ENCODE data around the gene FANCL. TPM values are rescaled to one million over a fixed set of nuclear protein-coding genes. Genes with fewer than 3 reads are reported as not detected.
"Not testable (repeated sequence)": the region's sequence is repeated elsewhere in the genome, so short reads cannot be mapped to it uniquely, and the experiment has no call there.

Gene FANCL
- 34.2 TPM for polyA plus RNA-seq (2013, experiment 1 of 2)
- 36.7 TPM for polyA plus RNA-seq (2013, experiment 2 of 2)

DNA sequence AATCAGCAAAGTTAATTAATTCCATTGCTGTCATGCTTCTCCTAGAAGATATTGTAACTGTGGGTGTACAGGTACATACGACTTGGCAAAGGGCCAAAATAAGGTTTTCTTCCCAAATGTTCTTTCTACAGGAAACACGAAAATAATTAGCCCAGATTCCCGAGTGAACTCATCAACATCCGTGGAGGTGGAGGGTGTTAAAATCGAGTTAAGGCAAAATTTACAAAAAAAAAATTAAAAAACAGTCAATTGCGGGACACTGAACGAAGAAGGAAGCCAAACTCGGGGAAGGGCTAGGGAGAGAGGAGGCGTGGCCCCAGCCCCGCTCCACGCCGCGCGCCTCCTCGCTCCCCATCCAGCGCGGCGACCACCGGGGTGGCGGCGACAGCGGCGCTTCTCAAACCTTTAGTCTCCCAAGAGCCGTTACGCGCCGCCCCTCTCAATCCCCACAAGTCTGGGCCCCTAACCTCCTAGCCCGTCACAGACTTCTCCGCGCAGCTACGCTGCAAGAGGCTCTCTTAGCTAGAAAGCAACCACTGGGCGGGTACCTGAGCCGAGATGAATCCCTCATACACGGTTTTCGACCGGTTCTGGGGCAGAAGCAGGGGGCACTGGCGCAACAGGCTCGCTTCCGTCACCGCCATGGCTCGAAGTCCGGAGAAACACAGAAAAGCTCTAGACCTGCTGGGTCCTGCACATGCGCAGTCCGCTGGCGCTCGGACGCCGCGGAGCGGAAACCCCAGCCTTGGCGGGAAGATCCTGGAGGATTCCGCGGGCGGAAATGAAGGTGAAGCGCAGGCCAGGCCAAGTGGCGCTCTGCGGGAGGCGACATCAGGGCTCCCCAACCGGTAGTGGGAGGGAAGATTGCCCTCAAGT, at the start of gene FANCL:
TSS of gene FANCL (minus strand) at position 656 of the 876 bp plus-strand sequence. CDS start at position 644, 12 bp downstream.
- WGBS: 1% methylated on average over 56 of the region's 59 CpGs
- Histone ChIP-seq H3K36me3 (ENCODE audit: insufficient read depth, low read length) (no peaks in the 10 kb centered on the region), H3K9me3 (ENCODE audit: insufficient read depth, low read depth, low read length) (no peaks in the 10 kb centered on the region), H3K27me3 (ENCODE audit: insufficient read depth, low read length) (no peaks in the 10 kb centered on the region), H3K9ac (ENCODE audit: low read depth, low read length) (peak within 1 kb of the TSS; percentile 99), H3K4me1 (ENCODE audit: insufficient read depth, low read length) (peaks cover 53% of the 10 kb centered on the region), H3K27ac (ENCODE audit: low read depth, low read length) (peak within 1 kb of the TSS; percentile 99), H3K4me3 (ENCODE audit: low read length) (peak within 1 kb of the TSS; percentile 91)

DNA sequence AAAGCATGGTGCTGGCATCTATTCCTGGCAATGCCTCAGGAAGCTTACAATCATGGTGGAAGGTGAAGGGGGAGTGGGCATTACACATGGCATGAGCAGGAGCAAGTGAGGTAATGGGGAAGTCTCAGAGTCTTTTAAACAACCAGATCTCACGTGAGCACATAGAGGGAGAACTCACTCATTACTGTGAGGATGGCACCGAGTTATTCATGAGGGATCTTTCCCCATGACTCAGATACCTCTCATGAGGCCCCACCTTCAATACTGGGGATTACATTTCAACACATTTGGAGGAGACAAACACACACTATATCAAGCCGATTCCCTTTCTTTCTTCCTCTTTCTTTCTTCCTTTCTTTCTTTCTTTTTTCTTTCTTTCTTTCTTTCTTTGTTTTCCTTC, 47.9 kb upstream of the FANCL start:
- H3K27ac ChIP-seq (ENCODE audit: low read depth, low read length): no peak overlapping the region
- H3K9ac ChIP-seq (ENCODE audit: low read depth, low read length): no peak overlapping the region
- WGBS: 89% methylated on average over 3 of the region's 3 CpGs
- H3K27me3 ChIP-seq (ENCODE audit: insufficient read depth, low read length): no peaks in the 10 kb centered on the region
- no peaks in the 10 kb centered on the region for H3K36me3 ChIP-seq (ENCODE audit: insufficient read depth, low read length)
- no peak overlapping the region for H3K4me3 ChIP-seq (ENCODE audit: low read length)
- H3K4me1 ChIP-seq (ENCODE audit: insufficient read depth, low read length): no peaks in the 10 kb centered on the region
- H3K9me3 ChIP-seq (ENCODE audit: insufficient read depth, low read depth, low read length): no peaks in the 10 kb centered on the region

DNA sequence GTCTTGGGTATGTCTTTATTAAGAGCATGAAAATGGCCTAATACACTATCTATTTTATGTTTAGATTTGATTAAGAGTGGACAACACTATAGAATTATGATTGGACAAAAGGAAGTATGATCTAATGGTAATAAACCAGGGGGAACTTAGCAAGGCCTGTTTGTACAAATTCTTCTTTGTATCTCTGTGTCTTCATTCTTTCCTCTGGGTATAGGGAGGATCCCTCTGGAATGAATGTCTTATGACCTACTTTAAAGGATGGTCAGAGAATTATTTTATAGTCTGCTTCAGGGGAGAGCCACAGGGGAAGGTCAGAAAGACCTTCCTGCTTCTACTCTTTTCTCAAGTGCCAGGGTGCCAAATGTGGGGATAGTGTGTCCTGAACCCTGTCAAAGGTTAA, 42.8 kb upstream of the FANCL start:
- H3K9ac ChIP-seq (ENCODE audit: low read depth, low read length): no peak overlapping the region
- H3K4me1 ChIP-seq (ENCODE audit: insufficient read depth, low read length): no peaks in the 10 kb centered on the region
- H3K4me3 ChIP-seq (ENCODE audit: low read length): no peak overlapping the region
- no peaks in the 10 kb centered on the region for H3K9me3 ChIP-seq (ENCODE audit: insufficient read depth, low read depth, low read length)
- H3K27me3 ChIP-seq (ENCODE audit: insufficient read depth, low read length): no peaks in the 10 kb centered on the region
- H3K27ac ChIP-seq (ENCODE audit: low read depth, low read length): no peak overlapping the region
- H3K36me3 ChIP-seq (ENCODE audit: insufficient read depth, low read length): no peaks in the 10 kb centered on the region

DNA sequence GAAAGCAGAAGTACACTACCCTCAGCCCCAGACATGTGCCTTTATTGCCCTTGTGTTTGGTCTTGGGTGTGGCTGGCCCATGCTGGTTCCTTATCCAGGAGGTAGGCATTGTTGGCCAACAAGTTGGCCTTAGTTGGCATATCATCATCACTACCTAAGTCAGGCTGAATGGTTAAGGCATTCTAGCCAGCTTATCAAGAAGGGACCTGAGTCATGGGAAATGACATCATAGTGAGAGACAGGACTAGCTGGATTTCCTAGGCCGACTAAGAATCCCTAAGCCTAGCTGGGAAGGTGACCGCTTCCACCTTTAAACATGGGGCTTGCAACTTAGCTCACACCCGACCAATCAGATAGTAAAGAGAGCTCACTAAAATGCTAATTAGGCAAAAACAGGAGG, 34.0 kb upstream of the FANCL start:
- not testable (repeated sequence) for H3K36me3 ChIP-seq (ENCODE audit: insufficient read depth, low read length); H3K27me3 ChIP-seq (ENCODE audit: insufficient read depth, low read length); H3K9me3 ChIP-seq (ENCODE audit: insufficient read depth, low read depth, low read length); H3K4me3 ChIP-seq (ENCODE audit: low read length); H3K9ac ChIP-seq (ENCODE audit: low read depth, low read length); H3K4me1 ChIP-seq (ENCODE audit: insufficient read depth, low read length); H3K27ac ChIP-seq (ENCODE audit: low read depth, low read length)
- 93% methylated on average over 2 of the region's 3 CpGs for WGBS

DNA sequence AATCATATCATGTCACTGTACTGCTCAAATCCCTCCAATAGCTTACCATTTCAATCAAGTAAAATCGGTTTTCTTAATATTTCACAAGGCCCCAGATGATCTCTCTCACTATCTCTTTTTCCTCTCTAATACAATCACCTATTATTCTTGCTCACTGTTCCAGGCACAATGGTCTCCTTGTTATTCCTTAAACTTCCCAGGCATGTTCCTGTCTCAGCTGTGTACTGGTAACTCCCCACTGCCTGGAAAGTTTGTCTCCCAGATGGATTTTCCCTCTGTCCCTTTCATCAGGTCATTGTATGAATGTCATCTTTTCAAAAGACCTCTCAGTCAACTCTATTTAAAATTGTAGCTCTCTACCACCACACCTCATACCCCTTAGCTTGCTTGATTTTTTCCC, 30.7 kb upstream of the FANCL start:
- no peak overlapping the region for H3K4me3 ChIP-seq (ENCODE audit: low read length)
- no peaks in the 10 kb centered on the region for H3K27me3 ChIP-seq (ENCODE audit: insufficient read depth, low read length)
- H3K9ac ChIP-seq (ENCODE audit: low read depth, low read length): no peak overlapping the region
- H3K9me3 ChIP-seq (ENCODE audit: insufficient read depth, low read depth, low read length): no peaks in the 10 kb centered on the region
- H3K27ac ChIP-seq (ENCODE audit: low read depth, low read length): no peak overlapping the region
- H3K4me1 ChIP-seq (ENCODE audit: insufficient read depth, low read length): no peaks in the 10 kb centered on the region
- H3K36me3 ChIP-seq (ENCODE audit: insufficient read depth, low read length): no peaks in the 10 kb centered on the region
- WGBS: 80% methylated on average over 1 of the region's 1 CpG

DNA sequence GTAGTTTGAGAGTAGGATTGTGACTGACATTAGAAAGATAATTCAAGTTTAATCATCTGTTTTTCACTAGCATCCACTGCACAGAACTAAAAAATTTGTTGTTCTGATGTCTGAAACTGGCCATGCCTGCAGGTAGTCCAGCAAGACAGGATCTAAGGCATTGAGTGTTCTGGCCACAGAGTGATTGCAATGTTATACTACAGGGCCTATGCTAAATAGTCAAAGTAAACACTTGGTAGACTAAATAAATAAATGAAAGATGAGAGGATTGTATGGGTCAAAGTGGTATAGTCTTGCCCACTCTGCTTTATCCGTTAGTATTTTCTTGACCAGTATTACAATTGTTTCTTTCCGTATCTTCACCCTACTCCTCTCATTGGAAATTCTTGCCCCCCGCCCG, 27.6 kb upstream of the FANCL start:
- H3K27ac ChIP-seq (ENCODE audit: low read depth, low read length): no peak overlapping the region
- no peak overlapping the region for H3K4me3 ChIP-seq (ENCODE audit: low read length)
- 96% methylated on average over 4 of the region's 4 CpGs for whole genome bisulfite sequencing
- no peaks in the 10 kb centered on the region for H3K27me3 ChIP-seq (ENCODE audit: insufficient read depth, low read length)
- H3K9ac ChIP-seq (ENCODE audit: low read depth, low read length): no peak overlapping the region
- H3K4me1 ChIP-seq (ENCODE audit: insufficient read depth, low read length): no peaks in the 10 kb centered on the region
- H3K36me3 ChIP-seq (ENCODE audit: insufficient read depth, low read length): no peaks in the 10 kb centered on the region
- H3K9me3 ChIP-seq (ENCODE audit: insufficient read depth, low read depth, low read length): no peaks in the 10 kb centered on the region

DNA sequence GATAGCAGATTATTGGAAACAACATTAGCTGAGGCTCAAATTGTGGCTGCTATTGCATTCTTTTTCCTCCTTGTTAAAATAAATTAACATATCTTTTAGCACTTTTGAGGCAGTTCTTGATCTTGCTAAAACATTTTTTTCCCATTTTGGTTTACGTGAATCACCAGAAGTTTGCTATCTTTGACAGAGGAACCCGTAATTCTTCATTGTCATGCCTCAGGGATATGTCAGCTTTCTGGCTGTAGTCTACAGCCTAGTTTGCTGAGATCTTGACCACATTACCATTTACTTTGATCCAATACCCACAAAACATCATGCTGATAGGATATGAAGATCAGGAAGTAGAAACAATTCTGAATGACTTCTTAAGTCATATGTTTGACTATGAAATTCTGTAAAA, 25.1 kb upstream of the FANCL start:
- 95% methylated on average over 2 of the region's 2 CpGs for WGBS
- Histone ChIP-seq H3K27me3 (ENCODE audit: insufficient read depth, low read length) (no peaks in the 10 kb centered on the region), H3K4me1 (ENCODE audit: insufficient read depth, low read length) (no peaks in the 10 kb centered on the region)

DNA sequence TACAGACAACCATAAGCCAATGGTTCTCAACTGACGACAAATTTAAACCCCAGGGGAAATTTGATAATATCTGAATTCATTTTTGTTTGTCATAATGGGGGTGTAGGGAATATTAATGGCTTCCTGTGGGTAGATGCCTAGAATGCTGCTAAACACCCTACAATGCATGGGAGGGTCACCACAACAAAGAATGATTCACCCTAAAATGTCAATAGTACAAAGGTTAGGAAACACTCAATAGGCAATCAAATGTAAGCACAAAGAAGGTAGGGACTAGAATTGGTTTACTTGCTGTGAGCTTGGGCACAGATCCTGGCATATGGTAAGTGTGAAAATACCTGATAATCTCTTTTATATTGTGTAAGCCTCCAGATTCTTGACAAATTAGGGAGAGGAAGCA, 20.1 kb upstream of the FANCL start:
- H3K27ac ChIP-seq (ENCODE audit: low read depth, low read length): no peak overlapping the region
- H3K36me3 ChIP-seq (ENCODE audit: insufficient read depth, low read length): no peaks in the 10 kb centered on the region
- no peaks in the 10 kb centered on the region for H3K4me1 ChIP-seq (ENCODE audit: insufficient read depth, low read length)
- no peak overlapping the region for H3K9ac ChIP-seq (ENCODE audit: low read depth, low read length)
- H3K9me3 ChIP-seq (ENCODE audit: insufficient read depth, low read depth, low read length): no peaks in the 10 kb centered on the region
- no peak overlapping the region for H3K4me3 ChIP-seq (ENCODE audit: low read length)
- H3K27me3 ChIP-seq (ENCODE audit: insufficient read depth, low read length): no peaks in the 10 kb centered on the region
- 100% methylated on average over 1 of the region's 1 CpG for WGBS

More for the DNA sequence above, 25.1 kb upstream of the FANCL start:
- Histone ChIP-seq H3K9ac (ENCODE audit: low read depth, low read length) (no peak overlapping the region), H3K9me3 (ENCODE audit: insufficient read depth, low read depth, low read length) (no peaks in the 10 kb centered on the region), H3K27ac (ENCODE audit: low read depth, low read length) (no peak overlapping the region), H3K4me3 (ENCODE audit: low read length) (no peak overlapping the region), H3K36me3 (ENCODE audit: insufficient read depth, low read length) (no peaks in the 10 kb centered on the region)

DNA sequence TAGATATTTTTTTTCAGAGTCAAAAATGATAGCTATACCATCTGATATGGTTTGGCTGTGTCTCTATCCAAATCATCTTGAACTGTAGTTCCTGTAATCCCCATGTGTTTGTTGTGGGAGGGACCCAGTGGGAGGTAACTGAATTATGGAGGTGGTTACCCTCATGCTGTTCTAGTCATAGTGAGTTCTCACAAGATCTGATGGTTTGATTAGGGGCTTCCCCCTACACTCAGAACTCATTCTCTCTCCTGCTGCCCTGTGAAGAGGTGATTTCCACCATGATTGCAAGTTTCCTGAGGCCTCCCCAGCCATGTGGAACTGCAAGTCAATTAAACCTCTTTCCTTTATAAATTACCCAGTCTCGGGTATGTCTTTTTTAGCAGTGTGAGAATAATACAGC, 17.3 kb upstream of the FANCL start:
- not testable (repeated sequence) for H3K4me1 ChIP-seq (ENCODE audit: insufficient read depth, low read length); H3K27me3 ChIP-seq (ENCODE audit: insufficient read depth, low read length); H3K9ac ChIP-seq (ENCODE audit: low read depth, low read length); H3K9me3 ChIP-seq (ENCODE audit: insufficient read depth, low read depth, low read length); H3K27ac ChIP-seq (ENCODE audit: low read depth, low read length); H3K4me3 ChIP-seq (ENCODE audit: low read length); H3K36me3 ChIP-seq (ENCODE audit: insufficient read depth, low read length)
- WGBS: 92% methylated on average over 1 of the region's 1 CpG

DNA sequence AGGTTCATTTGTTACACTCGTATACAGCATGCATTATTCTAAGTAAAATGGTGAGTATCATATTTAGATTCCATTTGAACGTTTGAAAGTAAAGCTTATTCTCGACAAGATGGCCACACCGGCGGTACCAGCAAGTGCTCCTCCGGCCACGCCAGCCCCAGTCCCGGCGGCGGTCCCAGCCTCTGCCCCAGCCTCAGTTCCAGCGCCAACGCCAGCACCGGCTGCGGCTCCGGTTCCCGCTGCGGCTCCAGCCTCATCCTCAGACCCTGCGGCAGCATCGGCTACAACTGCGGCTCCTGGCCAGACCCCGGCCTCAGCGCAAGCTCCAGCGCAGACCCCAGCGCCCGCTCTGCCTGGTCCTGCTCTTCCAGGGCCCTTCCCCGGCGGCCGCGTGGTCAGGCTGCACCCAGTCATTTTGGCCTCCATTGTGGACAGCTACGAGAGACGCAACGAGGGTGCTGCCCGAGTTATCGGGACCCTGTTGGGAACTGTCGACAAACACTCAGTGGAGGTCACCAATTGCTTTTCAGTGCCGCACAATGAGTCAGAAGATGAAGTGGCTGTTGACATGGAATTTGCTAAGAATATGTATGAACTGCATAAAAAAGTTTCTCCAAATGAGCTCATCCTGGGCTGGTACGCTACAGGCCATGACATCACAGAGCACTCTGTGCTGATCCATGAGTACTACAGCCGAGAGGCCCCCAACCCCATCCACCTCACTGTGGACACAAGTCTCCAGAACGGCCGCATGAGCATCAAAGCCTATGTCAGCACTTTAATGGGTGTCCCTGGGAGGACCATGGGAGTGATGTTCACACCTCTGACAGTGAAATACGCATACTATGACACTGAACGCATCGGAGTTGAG, 10.4 kb upstream of the FANCL start:
- H3K27ac ChIP-seq (ENCODE audit: low read depth, low read length); H3K27me3 ChIP-seq (ENCODE audit: insufficient read depth, low read length); H3K4me3 ChIP-seq (ENCODE audit: low read length); H3K9ac ChIP-seq (ENCODE audit: low read depth, low read length); H3K4me1 ChIP-seq (ENCODE audit: insufficient read depth, low read length); H3K9me3 ChIP-seq (ENCODE audit: insufficient read depth, low read depth, low read length); H3K36me3 ChIP-seq (ENCODE audit: insufficient read depth, low read length): not testable (repeated sequence)
- 96% methylated on average over 35 of the region's 43 CpGs for WGBS

DNA sequence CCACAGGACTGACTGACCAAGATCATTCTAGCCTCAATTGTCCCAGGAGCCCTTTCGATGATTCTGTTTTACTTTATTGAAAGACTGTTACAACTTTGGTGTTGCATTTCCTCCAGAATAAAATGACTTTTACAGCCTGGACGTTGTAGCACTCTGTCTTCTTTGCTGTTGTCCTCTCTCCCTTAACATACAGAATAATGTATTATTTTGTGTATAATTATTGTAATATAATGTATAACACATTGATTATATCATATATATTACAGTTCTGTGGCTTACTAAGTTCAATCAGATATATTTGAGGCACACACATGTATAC, 380 bp upstream of the FANCL start:
- Histone ChIP-seq H3K4me3 (ENCODE audit: low read length) (peak overlapping the region; percentile 91), H3K9me3 (ENCODE audit: insufficient read depth, low read depth, low read length) (no peaks in the 10 kb centered on the region), H3K36me3 (ENCODE audit: insufficient read depth, low read length) (no peaks in the 10 kb centered on the region), H3K27me3 (ENCODE audit: insufficient read depth, low read length) (no peaks in the 10 kb centered on the region), H3K27ac (ENCODE audit: low read depth, low read length) (peak overlapping the region; percentile 99; the same call in 1 of the 2 replicates), H3K9ac (ENCODE audit: low read depth, low read length) (peak overlapping the region; percentile 99), H3K4me1 (ENCODE audit: insufficient read depth, low read length) (peaks cover 50% of the 10 kb centered on the region)
- WGBS: 73% methylated on average over 2 of the region's 2 CpGs

Measured in HUES64 (cell line).